GM12878 (cell line): ENCODE results near the gene BEND7. TPM values are rescaled to one million over a fixed set of nuclear protein-coding genes. Genes with fewer than 3 reads are reported as not detected.

ENCODE experiments used
- ATAC-seq: fragments of 200-7000 bp; cut with Tn5 transposase; 3 replicates; pipeline ENCODE4 v1.9.1; 2020; ENCODE audit warnings: mild to moderate bottlenecking, moderate library complexity
- BruUV-seq: library from RNA; stranded (reverse); fragments of 400-500 nt; replicated peaks from 2 replicates; lab custom pipeline; 2021; lab: Mats Ljungman, UMichigan
- CTCF ChIA-PET: fragments of 300-600 bp; sonication (Branson Sonifier 250); formaldehyde crosslinking; extraction: SDS; loops from one replicate; lab custom pipeline; 2021; ENCODE audit warnings: inconsistent platforms; lab: Yijun Ruan, JAX
- POLR2A ChIA-PET: fragments of 350-600 bp; formaldehyde crosslinking; extraction: SDS; loops from one replicate; lab custom pipeline; 2021; ENCODE audit warnings: inconsistent platforms; lab: Charles Lee
- RAD21 ChIA-PET: fragments of 300-600 bp; sonication (Branson Sonifier 250); formaldehyde crosslinking; loops from one replicate; lab custom pipeline; 2023; ENCODE audit warnings: antibody characterized with exemption; ENCODE audit not compliant: unreplicated experiment; lab: Charles Lee
- SMC1A ChIA-PET: fragments of 300-600 bp; sonication (Branson Sonifier 250); formaldehyde crosslinking; loops from one replicate; lab custom pipeline; 2023; ENCODE audit not compliant: unreplicated experiment, uncharacterized antibody; lab: Charles Lee
- DNase-seq: peaks from one replicate; pipeline ENCODE4 v3.0.0-alpha.2; 2011; ENCODE audit warnings: low read depth, low spot score
- FAIRE-seq: peaks from 3 replicates; lab custom pipeline; 2011; peaks lifted over from hg19 to GRCh38; lab: Jason Lieb, UNC
- H2AFZ ChIP-seq: 2 replicates; pipeline ENCODE4 v1.6.0; 2011; ENCODE audit warnings: low read depth, low read length, control low read depth; ENCODE audit not compliant: control insufficient read depth
- H3K27ac ChIP-seq: 2 replicates; pipeline ENCODE4 v1.5.1; 2011; ENCODE audit warnings: control low read depth; ENCODE audit not compliant: control insufficient read depth, insufficient read depth
- H3K27me3 ChIP-seq, 2 experiments: replicated peaks in 1 of 2; 2 replicates each; pipeline versions ENCODE4 v1.6.0 to v1.6.1; 2011; ENCODE audit warnings: low read length in 1 of 2; ENCODE audit not compliant: control insufficient read depth in 2 of 2, insufficient read depth in 2 of 2
- H3K36me3 ChIP-seq, 2 experiments: 2 replicates each; pipeline ENCODE4 v1.5.1; 2011; ENCODE audit warnings: low read length in 1 of 2; ENCODE audit not compliant: control insufficient read depth in 2 of 2, insufficient read depth in 2 of 2
- H3K4me1 ChIP-seq: 2 replicates; pipeline ENCODE4 v1.6.1; 2011; ENCODE audit warnings: mild to moderate bottlenecking, low read length, moderate library complexity, mixed read lengths; ENCODE audit not compliant: control insufficient read depth, insufficient read depth
- H3K4me2 ChIP-seq: 2 replicates; pipeline ENCODE4 v1.6.0; 2011; ENCODE audit warnings: control low read depth; ENCODE audit not compliant: control insufficient read depth, insufficient read depth
- H3K4me3 ChIP-seq: fragments of 200-600 bp; sonication (generic); 2 replicates; pipeline ENCODE4 v1.5.1; 2016
- H3K79me2 ChIP-seq: 2 replicates; pipeline ENCODE4 v1.6.0; 2011; ENCODE audit warnings: low read length; ENCODE audit not compliant: control insufficient read depth, insufficient read depth
- H3K9ac ChIP-seq: 2 replicates; pipeline ENCODE4 v1.8.0; 2011; ENCODE audit warnings: low read length, control low read depth, mixed read lengths; ENCODE audit not compliant: control insufficient read depth, insufficient read depth
- H3K9me3 ChIP-seq: replicated peaks from 3 replicates; pipeline ENCODE4 v1.5.1; 2011; ENCODE audit warnings: mild to moderate bottlenecking, low read length; ENCODE audit not compliant: control insufficient read depth, insufficient read depth
- H4K20me1 ChIP-seq: 2 replicates; pipeline ENCODE4 v1.6.0; 2011; ENCODE audit not compliant: control insufficient read depth, insufficient read depth
- BACH1 ChIP-seq: fragments of 450-650 bp; IDR thresholded peaks from 2 replicates; pipeline ENCODE4 v1.6.1; 2017; ENCODE audit warnings: mild to moderate bottlenecking, borderline replicate concordance
- BRCA1 ChIP-seq: IDR thresholded peaks from 2 replicates; pipeline ENCODE4 v1.6.1; 2011; ENCODE audit warnings: low read depth, low read length, improper control_type of control experiment
- CBX5 ChIP-seq: sonication (generic); IDR thresholded peaks from 2 replicates; pipeline ENCODE4 v1.6.1; 2016; ENCODE audit warnings: low read depth, moderate library complexity, mild to moderate bottlenecking, inconsistent platforms
- E4F1 ChIP-seq: fragments of 450-650 bp; IDR thresholded peaks from 2 replicates; pipeline ENCODE4 v1.6.1; 2018; ENCODE audit warnings: borderline replicate concordance, mild to moderate bottlenecking; ENCODE audit not compliant: partially characterized antibody
- GATAD2B ChIP-seq: fragments of 450-650 bp; conservative IDR thresholded peaks from 2 replicates; pipeline ENCODE4 v1.6.1; 2017; ENCODE audit warnings: low read depth, mild to moderate bottlenecking, moderate library complexity
- HCFC1 ChIP-seq: fragments of 150-350 bp; IDR thresholded peaks from 2 replicates; pipeline ENCODE4 v1.6.1; 2014; ENCODE audit warnings: low read length
- HDGF ChIP-seq: fragments of 450-650 bp; IDR thresholded peaks from 2 replicates; pipeline ENCODE4 v1.6.1; 2016; ENCODE audit warnings: antibody characterized with exemption
- MXI1 ChIP-seq: fragments of 150-350 bp; IDR thresholded peaks from 2 replicates; pipeline ENCODE4 v1.6.1; 2011; ENCODE audit warnings: low read depth, mild to moderate bottlenecking, inconsistent platforms, low read length, improper control_type of control experiment
- NFYB ChIP-seq: IDR thresholded peaks from 2 replicates; pipeline ENCODE4 v1.6.1; 2011; ENCODE audit warnings: low read depth, mild to moderate bottlenecking, low read length, improper control_type of control experiment, moderate library complexity; ENCODE audit not compliant: insufficient read depth
- RFX5 ChIP-seq: IDR thresholded peaks from 2 replicates; pipeline ENCODE4 v1.6.1; 2011; ENCODE audit warnings: low read depth, low read length, improper control_type of control experiment
- TBL1XR1 ChIP-seq: IDR thresholded peaks from 2 replicates; pipeline ENCODE4 v1.6.1; 2012; ENCODE audit warnings: low read depth, low read length, improper control_type of control experiment
- TCF3 ChIP-seq: IDR thresholded peaks from 2 replicates; pipeline ENCODE4 v1.6.1; 2012; ENCODE audit warnings: low read depth, mild to moderate bottlenecking, low read length, borderline replicate concordance; ENCODE audit not compliant: insufficient read depth
- USF2 ChIP-seq: IDR thresholded peaks from 2 replicates; pipeline ENCODE4 v1.6.1; 2011; ENCODE audit warnings: low read depth, low read length, improper control_type of control experiment, borderline replicate concordance
- ZNF274 ChIP-seq: IDR thresholded peaks from one replicate; pipeline ENCODE4 v1.8.0; 2011; ENCODE audit not compliant: insufficient read length, insufficient read depth
- WGBS: methylation state at CpG from one replicate; pipeline ENCODE4 v1.1.6; 2016; ENCODE audit warnings: low lambda C conversion rate; ENCODE audit not compliant: insufficient replicate concordance, insufficient coverage; ENCODE audit errors: missing lambda C conversion rate; 5-methylcytosine and 5-hydroxymethylcytosine counted together
- in situ Hi-C: fragments of 300-500 bp; cut with MboI; formaldehyde crosslinking; loops from 9 replicates; pipeline ENCODE4 v1.14.3; 2018; ENCODE audit warnings: mixed read lengths
- intact Hi-C: fragments of 100-400 bp; cut with micrococcal nuclease; formaldehyde crosslinking; loops from one replicate; pipeline ENCODE4 v1.14.2; 2022; ENCODE audit not compliant: unreplicated experiment
- polyA plus RNA-seq, 11 experiments: library from polyadenylated mRNA; depleted of rRNA in 4 of 11; unstranded in 6 of 11; stranded (reverse) in 5 of 11; fragments of >200 nt; fragmentation: Nextera tagmentation in 4 of 11; fragmentation: Illumina TruSeq in 1 of 11; extraction: Ambion mirVana in 4 of 11; extraction: Trizol in 1 of 11; gene quantifications; 1 replicate in 1 of 11; 2 replicates in 10 of 11; pipeline versions ENCODE4 v1.2.1 to v1.2.3, GENCODE V29; 2011 to 2016; ENCODE audit warnings: inconsistent platforms in 2 of 11, missing spikeins in 2 of 11, low read depth in 1 of 11
- total RNA-seq, 4 experiments: library from RNA; depleted of rRNA in 3 of 4; stranded (reverse); fragments of >200 nt in 3 of 4; fragmentation: Illumina TruSeq in 1 of 4; extraction: Trizol in 1 of 4; gene quantifications; 2 replicates each; pipeline versions ENCODE4 v1.2.1 to v1.2.3, GENCODE V29; 2013 to 2021

The BEND7 gene
- total and polyA plus RNA-seq, 10 of the 15 experiments (the other 5 are each of a cell fraction or from before 2014, with no cell fraction given), result not detected

GRCh38 chr10:13502380-13502779, 26.4 kb downstream of the BEND7 start:
- no peaks in the 10 kb centered on the region for H3K36me3 ChIP-seq
- no peak overlapping the region for H3K4me3 ChIP-seq
- in situ Hi-C loops (no loop called here), intact Hi-C loops (no loop called here)
- no TSS peak for BruUV-seq
- DNase-seq (no peak), ATAC-seq (no peak), FAIRE-seq (no peak)
- SMC1A ChIA-PET, result interaction anchor here (0.7 kb wide), 1 partner anchor 622 kb away, joined by 3 read pairs; no protein-coding TSS in a partner anchor
- no peaks in the 10 kb centered on the region for H3K27me3 ChIP-seq
- no peaks in the 10 kb centered on the region for H3K9me3 ChIP-seq
- TF ChIP-seq RFX5 (no peak), BRCA1 (no peak), GATAD2B (no peak), BACH1 (no peak), HDGF (no peak), ZNF274 (no peak), E4F1 (no peak), MXI1 (no peak), TCF3 (no peak), HCFC1 (no peak), NFYB (no peak), TBL1XR1 (no peak), USF2 (no peak), CBX5 (no peak)
- no peaks in the 10 kb centered on the region for H3K4me1 ChIP-seq
- no peaks in the 10 kb centered on the region for H3K79me2 ChIP-seq
- RAD21 ChIA-PET, result no interaction called here
- CTCF ChIA-PET, result no interaction called here
- no peak overlapping the region for H3K4me2 ChIP-seq
- H4K20me1 ChIP-seq, result no peaks in the 10 kb centered on the region
- H3K9ac ChIP-seq, result no peak overlapping the region
- no peak overlapping the region for H2AFZ ChIP-seq
- 59% methylated on average over 9 of the region's 9 CpGs for WGBS
- POLR2A ChIA-PET, result no interaction called here
- H3K27ac ChIP-seq, result no peak overlapping the region
